ENCODE measurements around the gene PTPN7.
"Not testable (repeated sequence)": the region's sequence is repeated elsewhere in the genome, so short reads cannot be mapped to it uniquely, and the experiment has no call there.

PTPN7 gene

GRCh38 chr1:202143768-202144401 is 16.5 kb downstream of the PTPN7 start:
- Histone ChIP-seq H3K4me3 (ENCODE audit: insufficient read depth, low read length, poor library complexity, severe bottlenecking) (peak overlapping the region; percentile 66), H3K9ac (ENCODE audit: low read length) (peak overlapping the region; percentile 86), H3K4me2 (ENCODE audit: low read depth, low read length, poor library complexity, severe bottlenecking) (peak overlapping the region; percentile 68), H4K20me1 (ENCODE audit: low read depth, low read length) (no peaks in the 10 kb centered on the region), H3K27ac (ENCODE audit: low read depth, low read length) (peak overlapping the region; percentile 81), H3K36me3 (ENCODE audit: low read length) (no peaks in the 10 kb centered on the region), H3F3A (ENCODE audit: insufficient read depth) (peaks cover 12% of the 10 kb centered on the region), H3K9me3 (ENCODE audit: insufficient read depth, low read length) (no peaks in the 10 kb centered on the region), H3K79me2 (ENCODE audit: insufficient read depth, low read length) (peaks cover 41% of the 10 kb centered on the region), H2AFZ (ENCODE audit: low read depth, low read length, severe bottlenecking) (peak overlapping the region; percentile 11), H3K9me2 (replicated peaks; ENCODE audit: insufficient read depth, low read length) (no peaks in the 10 kb centered on the region), H3K27me3 (ENCODE audit: low read length) (no peaks in the 10 kb centered on the region)
- TF ChIP-seq, protein P1, sequence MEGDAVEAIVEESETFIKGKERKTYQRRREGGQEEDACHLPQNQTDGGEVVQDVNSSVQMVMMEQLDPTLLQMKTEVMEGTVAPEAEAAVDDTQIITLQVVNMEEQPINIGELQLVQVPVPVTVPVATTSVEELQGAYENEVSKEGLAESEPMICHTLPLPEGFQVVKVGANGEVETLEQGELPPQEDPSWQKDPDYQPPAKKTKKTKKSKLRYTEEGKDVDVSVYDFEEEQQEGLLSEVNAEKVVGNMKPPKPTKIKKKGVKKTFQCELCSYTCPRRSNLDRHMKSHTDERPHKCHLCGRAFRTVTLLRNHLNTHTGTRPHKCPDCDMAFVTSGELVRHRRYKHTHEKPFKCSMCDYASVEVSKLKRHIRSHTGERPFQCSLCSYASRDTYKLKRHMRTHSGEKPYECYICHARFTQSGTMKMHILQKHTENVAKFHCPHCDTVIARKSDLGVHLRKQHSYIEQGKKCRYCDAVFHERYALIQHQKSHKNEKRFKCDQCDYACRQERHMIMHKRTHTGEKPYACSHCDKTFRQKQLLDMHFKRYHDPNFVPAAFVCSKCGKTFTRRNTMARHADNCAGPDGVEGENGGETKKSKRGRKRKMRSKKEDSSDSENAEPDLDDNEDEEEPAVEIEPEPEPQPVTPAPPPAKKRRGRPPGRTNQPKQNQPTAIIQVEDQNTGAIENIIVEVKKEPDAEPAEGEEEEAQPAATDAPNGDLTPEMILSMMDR (IDR thresholded peaks at IDR 0.05; ENCODE audit: insufficient read depth, low read length, poor library complexity, severe bottlenecking) = no peak
- TF ChIP-seq EZH2phosphoT487 (conservative IDR thresholded peaks at IDR 0.05; ENCODE audit: low read length) = no peak

GRCh38 chr1:202143011-202143767 is 17.2 kb downstream of the PTPN7 start:
- Histone ChIP-seq H3K27ac (ENCODE audit: low read depth, low read length) (peak overlapping the region; percentile 81), H3K79me2 (ENCODE audit: insufficient read depth, low read length) (peaks cover 48% of the 10 kb centered on the region)
- TF ChIP-seq, protein P1 (IDR thresholded peaks at IDR 0.05; ENCODE audit: insufficient read depth, low read length, poor library complexity, severe bottlenecking) = no peak
- no peak for TF ChIP-seq EZH2phosphoT487 (conservative IDR thresholded peaks at IDR 0.05; ENCODE audit: low read length)

GRCh38 chr1:202141468-202141867 is 18.9 kb downstream of the PTPN7 start:
- H3K9me3 ChIP-seq (ENCODE audit: insufficient read depth, low read length); H3K9ac ChIP-seq (ENCODE audit: low read length); H3K27me3 ChIP-seq (ENCODE audit: low read length); H4K20me1 ChIP-seq (ENCODE audit: low read depth, low read length); H3K4me3 ChIP-seq (ENCODE audit: insufficient read depth, low read length, poor library complexity, severe bottlenecking); H2AFZ ChIP-seq (ENCODE audit: low read depth, low read length, severe bottlenecking); H3K27ac ChIP-seq (ENCODE audit: low read depth, low read length); H3K36me3 ChIP-seq (ENCODE audit: low read length); H3K4me2 ChIP-seq (ENCODE audit: low read depth, low read length, poor library complexity, severe bottlenecking); H3K9me2 ChIP-seq (replicated peaks; ENCODE audit: insufficient read depth, low read length): not testable (repeated sequence)
- peaks cover 12% of the 10 kb centered on the region for H3F3A ChIP-seq (ENCODE audit: insufficient read depth)
- peaks cover 48% of the 10 kb centered on the region for H3K79me2 ChIP-seq (ENCODE audit: insufficient read depth, low read length)

More at GRCh38 chr1:202143011-202143767, 17.2 kb downstream of the PTPN7 start:
- peak overlapping the region; percentile 11 for H2AFZ ChIP-seq (ENCODE audit: low read depth, low read length, severe bottlenecking)
- H3K36me3 ChIP-seq (ENCODE audit: low read length) = no peaks in the 10 kb centered on the region
- H3K27me3 ChIP-seq (ENCODE audit: low read length) = no peaks in the 10 kb centered on the region
- peak overlapping the region; percentile 66 for H3K4me3 ChIP-seq (ENCODE audit: insufficient read depth, low read length, poor library complexity, severe bottlenecking)
- H4K20me1 ChIP-seq (ENCODE audit: low read depth, low read length) = 0 out of 2 replicates have a peak, but pooled peaks cover 3% of the 10 kb centered on the region
- no peaks in the 10 kb centered on the region for H3K9me3 ChIP-seq (ENCODE audit: insufficient read depth, low read length)
- no peaks in the 10 kb centered on the region for H3K9me2 ChIP-seq (replicated peaks; ENCODE audit: insufficient read depth, low read length)
- H3F3A ChIP-seq (ENCODE audit: insufficient read depth) = peaks cover 12% of the 10 kb centered on the region
- H3K9ac ChIP-seq (ENCODE audit: low read length) = peak overlapping the region; percentile 86
- peak overlapping the region; percentile 68 for H3K4me2 ChIP-seq (ENCODE audit: low read depth, low read length, poor library complexity, severe bottlenecking)

DNA sequence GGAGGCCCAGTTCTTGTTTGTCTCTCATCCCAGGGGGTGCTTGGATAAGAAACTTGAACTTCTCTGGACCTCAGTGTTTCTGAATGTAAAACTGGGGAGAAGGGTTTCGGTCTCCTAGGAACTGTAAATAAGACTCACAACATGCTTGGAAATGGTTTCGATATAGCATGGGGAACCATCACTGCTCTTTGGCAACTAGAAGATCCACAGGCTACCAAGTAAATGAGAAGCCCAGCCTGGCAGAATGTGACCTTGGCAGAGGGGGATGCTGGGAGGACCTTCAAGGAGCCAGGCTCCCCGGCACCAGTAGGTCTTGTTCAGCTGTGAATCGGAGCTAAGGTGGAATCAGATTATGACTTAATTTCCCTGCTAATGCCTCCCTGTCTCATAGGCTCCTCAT is 19.6 kb downstream of the PTPN7 start:
- Histone ChIP-seq H3K36me3 (ENCODE audit: low read length) (no peaks in the 10 kb centered on the region), H3F3A (ENCODE audit: insufficient read depth) (peaks cover 7% of the 10 kb centered on the region), H2AFZ (ENCODE audit: low read depth, low read length, severe bottlenecking) (no peak overlapping the region), H3K4me3 (ENCODE audit: insufficient read depth, low read length, poor library complexity, severe bottlenecking) (no peak overlapping the region), H4K20me1 (ENCODE audit: low read depth, low read length) (0 out of 2 replicates have a peak, but pooled peaks cover 3% of the 10 kb centered on the region), H3K4me2 (ENCODE audit: low read depth, low read length, poor library complexity, severe bottlenecking) (no peak overlapping the region), H3K27ac (ENCODE audit: low read depth, low read length) (no peak overlapping the region), H3K9me3 (ENCODE audit: insufficient read depth, low read length) (no peaks in the 10 kb centered on the region), H3K9me2 (replicated peaks; ENCODE audit: insufficient read depth, low read length) (no peaks in the 10 kb centered on the region), H3K79me2 (ENCODE audit: insufficient read depth, low read length) (peaks cover 48% of the 10 kb centered on the region), H3K27me3 (ENCODE audit: low read length) (no peaks in the 10 kb centered on the region), H3K9ac (ENCODE audit: low read length) (no peak overlapping the region)
- TF ChIP-seq, protein P1 (IDR thresholded peaks at IDR 0.05; ENCODE audit: insufficient read depth, low read length, poor library complexity, severe bottlenecking) = no peak
- no peak for TF ChIP-seq EZH2phosphoT487 (conservative IDR thresholded peaks at IDR 0.05; ENCODE audit: low read length)
